Lung (tissue), 12 donors: Measurements from ENCODE around the gene ATP9A. TPM values are rescaled to one million over a fixed set of nuclear protein-coding genes. Genes with fewer than 3 reads are reported as not detected.

Source experiments
- ATAC-seq: fragments of 200-7000 bp; cut with Tn5 transposase; one replicate; pipeline ENCODE4 v1.9.1; 2020; ENCODE audit warnings: moderate number of reproducible peaks; ENCODE audit not compliant: insufficient read depth, low FRiP score
- DNase-seq, 3 donors: peaks; one replicate each; pipeline ENCODE4 v3.0.0-alpha.2; 2013 to 2017
- H3K27ac ChIP-seq, 2 donors: one replicate each; pipeline ENCODE4 v1.5.1; 2013; ENCODE audit warnings: mild to moderate bottlenecking in 2 of 2, moderate library complexity in 2 of 2, control low read depth in 1 of 2, inconsistent platforms in 1 of 2, low read depth in 1 of 2, low read length in 1 of 2
- H3K27me3 ChIP-seq, 3 donors: one replicate each; pipeline ENCODE4 v1.5.1; 2013; ENCODE audit warnings: low read length in 2 of 3; ENCODE audit not compliant: control insufficient read depth in 3 of 3, insufficient read depth in 3 of 3
- H3K36me3 ChIP-seq, 4 donors: one replicate each; pipeline ENCODE4 v1.5.1; 2013; ENCODE audit warnings: low read length in 4 of 4, mild to moderate bottlenecking in 1 of 4, moderate library complexity in 1 of 4; ENCODE audit not compliant: control insufficient read depth in 4 of 4, insufficient read depth in 4 of 4
- H3K4me1 ChIP-seq, 5 donors: one replicate each; pipeline ENCODE4 v1.5.1; 2013; ENCODE audit warnings: low read length in 5 of 5, mild to moderate bottlenecking in 2 of 5, moderate library complexity in 1 of 5; ENCODE audit not compliant: control insufficient read depth in 5 of 5, insufficient read depth in 5 of 5
- H3K4me3 ChIP-seq: one replicate; pipeline ENCODE4 v1.5.1; 2013; ENCODE audit warnings: mild to moderate bottlenecking, control low read depth, moderate library complexity
- H3K9ac ChIP-seq, 2 donors: one replicate each; pipeline ENCODE4 v1.5.1; 2013; ENCODE audit warnings: low read length in 2 of 2, control low read depth in 1 of 2; ENCODE audit not compliant: insufficient read depth in 1 of 2
- H3K9me3 ChIP-seq, 4 donors: one replicate each; pipeline ENCODE4 v1.5.1; 2013; ENCODE audit warnings: low read length in 3 of 4, mild to moderate bottlenecking in 1 of 4, moderate library complexity in 1 of 4; ENCODE audit not compliant: control insufficient read depth in 4 of 4, insufficient read depth in 3 of 4
- CTCF ChIP-seq: IDR thresholded peaks from 2 replicates; pipeline ENCODE4 v1.5.1; 2012; ENCODE audit warnings: mild to moderate bottlenecking; ENCODE audit errors: control extremely low read depth, extremely low read depth
- WGBS, 2 donors: extraction: QIAGEN DNeasy Blood & Tissue Kit; methylation state at CpG; one replicate each; pipeline ENCODE4 v1.1.7; 2013; 5-methylcytosine and 5-hydroxymethylcytosine counted together
- polyA plus RNA-seq, 2 donors: library from polyadenylated mRNA; stranded (reverse); fragments of 200-250 nt; gene quantifications; one replicate each; pipeline ENCODE4 v1.2.1, GENCODE V29; 2013
- total RNA-seq, 2 donors: library from RNA; depleted of rRNA in 1 of 2; stranded (reverse); fragments of >200 nt in 1 of 2; gene quantifications; one replicate each; pipeline ENCODE4 v1.2.1, GENCODE V29; 2014 to 2021
- donor health status: control.
- donor health status: control.
- donor health status: Bipolar disorder and iron deficiency.
- donor health status: healthy.
- donor health status: DM: yes; HTN: yes; CAD: no.

Gene ATP9A
- total and polyA plus RNA-seq, 4 donors = 3.3 to 43.6 (median 14.9) TPM

DNA sequence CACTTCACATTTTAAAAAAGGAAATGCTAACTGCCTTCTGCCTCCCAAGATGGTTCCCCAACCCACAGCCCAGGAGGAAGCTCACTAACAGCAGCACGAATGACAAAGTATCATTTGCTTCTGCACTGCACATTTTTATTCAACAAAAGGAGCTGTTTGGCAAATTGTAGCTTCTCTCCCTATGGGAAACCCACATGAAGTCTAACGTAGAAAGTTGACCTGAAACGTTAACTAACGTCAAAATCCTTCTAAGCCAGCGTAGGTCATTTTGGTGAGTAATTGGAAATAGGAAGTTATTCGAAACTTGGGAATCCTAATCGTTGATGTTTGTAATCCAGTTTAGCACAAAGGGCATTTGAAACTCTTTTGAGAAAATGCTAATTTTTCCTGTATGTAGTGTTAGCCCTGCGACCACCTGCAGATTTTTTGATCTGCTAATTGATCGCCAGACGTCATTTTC is 31.2 kb upstream of the ATP9A start:
- H3K9ac ChIP-seq = peak overlapping the region in 1 of 2 donors; percentile 62
- peak in 2 of 3 donors; percentile 27 to 40 for DNase-seq
- TF ChIP-seq CTCF = no peak
- H3K4me1 ChIP-seq = peaks cover 7 to 45% (median 10%) of the 10 kb centered on the region in 5 donors
- no peak for ATAC-seq
- WGBS, 2 donors = 14 to 33% methylated on average over 10 of the region's 10 CpGs
- H3K27ac ChIP-seq = no peak overlapping the region
- H3K27me3 ChIP-seq = no peaks in the 10 kb centered on the region
- no peaks in the 10 kb centered on the region for H3K9me3 ChIP-seq
- no peak overlapping the region for H3K4me3 ChIP-seq
- no peaks in the 10 kb centered on the region for H3K36me3 ChIP-seq

DNA sequence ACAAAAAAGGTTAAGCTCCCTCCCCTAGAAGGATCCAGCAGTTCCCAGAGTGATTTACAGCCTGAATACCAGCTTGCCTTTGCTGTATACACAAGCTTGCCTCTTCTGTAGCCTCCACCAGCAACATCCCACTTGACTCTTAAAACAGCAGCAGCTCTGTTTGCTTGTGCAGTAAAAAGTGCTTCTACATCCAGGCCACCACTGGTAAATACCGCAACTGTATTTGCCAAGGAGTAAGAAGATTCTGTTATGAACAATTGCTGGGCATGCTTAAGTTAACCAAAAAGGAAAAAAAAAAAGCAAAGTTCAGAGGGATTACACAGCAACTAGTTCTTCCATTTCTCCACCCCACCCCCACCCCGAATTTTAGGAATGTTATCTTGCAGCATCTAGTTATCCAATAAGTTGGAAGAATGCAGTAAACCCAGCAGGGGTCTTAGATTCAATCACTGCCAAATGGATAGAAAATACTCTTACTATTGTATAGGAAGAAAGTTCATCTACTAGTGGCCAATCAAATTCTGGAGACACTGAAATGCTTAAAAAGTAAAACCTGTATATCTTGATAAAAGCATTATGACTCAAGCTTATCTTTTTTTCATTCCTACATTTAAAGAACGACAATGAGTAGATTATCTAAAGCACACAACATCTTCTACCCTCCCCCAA is 29.3 kb upstream of the ATP9A start:
- no peak for TF ChIP-seq CTCF
- no peak overlapping the region for H3K27ac ChIP-seq
- no peaks in the 10 kb centered on the region for H3K9me3 ChIP-seq
- peaks cover 7 to 56% (median 14%) of the 10 kb centered on the region in 5 donors for H3K4me1 ChIP-seq
- no peak overlapping the region for H3K9ac ChIP-seq
- no peak for ATAC-seq
- no peaks in the 10 kb centered on the region for H3K27me3 ChIP-seq
- H3K4me3 ChIP-seq = no peak overlapping the region
- no peaks in the 10 kb centered on the region for H3K36me3 ChIP-seq
- DNase-seq = peak in 2 of 3 donors; percentile 57 to 58
- 49 to 70% methylated on average over 3 of the region's 3 CpGs for WGBS, 2 donors

DNA sequence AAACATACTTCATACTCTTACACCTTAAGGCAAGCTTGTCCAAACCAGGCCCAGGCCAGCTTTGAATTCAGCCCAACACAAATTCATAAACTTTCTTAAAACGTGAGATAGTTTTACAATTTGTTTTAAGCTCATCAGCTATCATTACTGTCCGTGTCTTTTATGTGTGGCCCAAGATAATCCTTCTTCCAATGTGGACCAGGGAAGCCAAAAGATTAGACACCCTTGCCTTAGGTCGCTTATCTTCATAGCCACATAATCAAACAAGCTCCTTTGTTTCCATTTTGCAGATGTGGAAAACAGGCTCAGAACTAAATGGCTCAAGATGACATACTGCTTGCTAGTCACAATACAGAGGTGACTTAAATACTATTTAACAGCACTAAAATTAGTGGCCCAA is 28.1 kb upstream of the ATP9A start:
- no peak for TF ChIP-seq CTCF
- H3K27me3 ChIP-seq = no peaks in the 10 kb centered on the region
- no peak overlapping the region for H3K27ac ChIP-seq
- peaks cover 5 to 56% (median 14%) of the 10 kb centered on the region in 5 donors for H3K4me1 ChIP-seq
- H3K36me3 ChIP-seq = peaks cover 0 to 7% (median 2%) of the 10 kb centered on the region in 4 donors
- WGBS, 2 donors = 89 to 93% methylated on average over 3 of the region's 3 CpGs
- ATAC-seq = no peak
- H3K9me3 ChIP-seq = no peaks in the 10 kb centered on the region
- no peak overlapping the region for H3K9ac ChIP-seq
- no peak overlapping the region for H3K4me3 ChIP-seq
- peak in 2 of 3 donors; percentile 14 to 15 for DNase-seq
